ENCODE results near the gene HECTD2.
A peak's percentile ranks its signal among the peaks of the same experiment; 100 is the strongest.

Gene HECTD2

GRCh38 chr10:91520661-91521060 is 110.5 kb downstream of the HECTD2 start:
- Histone ChIP-seq H3K27me3 (ENCODE audit: insufficient read depth, poor library complexity, severe bottlenecking) (no peaks in the 10 kb centered on the region), H3K27ac (replicated peaks) (no peak overlapping the region), H3K4me3 (replicated peaks; ENCODE audit: insufficient read depth, low read length) (no peak overlapping the region)
- no peak for DNase-seq (ENCODE audit: low read depth in 1 of 2, low spot score in 1 of 2)
- no peak for TF ChIP-seq CTCF (IDR thresholded peaks at IDR 0.05; ENCODE audit: insufficient read depth, low read length)
- no peak for TF ChIP-seq REST (IDR thresholded peaks at IDR 0.05; ENCODE audit: insufficient replicate concordance, low read depth)
- no peak for TF ChIP-seq SPI1 (IDR thresholded peaks at IDR 0.05; ENCODE audit: borderline replicate concordance, low read depth)
- no peak for TF ChIP-seq GABPA (IDR thresholded peaks at IDR 0.05; ENCODE audit: low read depth)
- TF ChIP-seq POLR2AphosphoS5 (IDR thresholded peaks at IDR 0.05; ENCODE audit: low read depth): no peak

DNA sequence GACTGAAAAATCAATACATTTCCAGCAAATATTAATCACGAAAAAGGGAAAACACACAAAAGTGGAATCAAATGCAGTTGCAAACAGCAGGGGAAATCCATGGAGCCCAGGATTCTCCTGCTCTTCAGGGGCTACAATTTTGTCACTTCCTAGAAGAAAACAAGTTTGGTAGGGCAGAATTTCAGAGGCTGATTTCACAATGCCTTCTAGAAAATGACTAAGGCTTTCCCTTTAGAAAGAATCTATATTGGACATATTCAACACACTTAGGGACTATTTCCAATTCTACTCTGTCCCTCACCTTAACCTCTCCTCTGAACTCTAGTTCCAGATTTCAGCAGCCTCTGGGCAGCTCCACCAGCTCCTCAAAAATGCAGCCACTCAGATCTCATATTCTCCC is 111.3 kb downstream of the HECTD2 start:
- no peak overlapping the region for H3K27ac ChIP-seq (replicated peaks)
- no peaks in the 10 kb centered on the region for H3K27me3 ChIP-seq (ENCODE audit: insufficient read depth, poor library complexity, severe bottlenecking)
- DNase-seq (ENCODE audit: low read depth in 1 of 2, low spot score in 1 of 2): peak in 1 of 2 experiments; percentile 3
- no peak for TF ChIP-seq SPI1 (IDR thresholded peaks at IDR 0.05; ENCODE audit: borderline replicate concordance, low read depth)
- TF ChIP-seq GABPA (IDR thresholded peaks at IDR 0.05; ENCODE audit: low read depth): no peak
- TF ChIP-seq CTCF (IDR thresholded peaks at IDR 0.05; ENCODE audit: insufficient read depth, low read length): no peak
- no peak overlapping the region for H3K4me3 ChIP-seq (replicated peaks; ENCODE audit: insufficient read depth, low read length)

- H3K4me3 ChIP-seq (replicated peaks; ENCODE audit: insufficient read depth, low read length): no peak overlapping the region
- TF ChIP-seq GABPA (IDR thresholded peaks at IDR 0.05; ENCODE audit: low read depth) (no peak), SPI1 (IDR thresholded peaks at IDR 0.05; ENCODE audit: borderline replicate concordance, low read depth) (no peak), POLR2AphosphoS5 (IDR thresholded peaks at IDR 0.05; ENCODE audit: low read depth) (no peak), CTCF (IDR thresholded peaks at IDR 0.05; ENCODE audit: insufficient read depth, low read length) (no peak), REST (IDR thresholded peaks at IDR 0.05; ENCODE audit: insufficient replicate concordance, low read depth) (no peak)
- no peak for DNase-seq (ENCODE audit: low read depth in 1 of 2, low spot score in 1 of 2)
- H3K27ac ChIP-seq (replicated peaks): no peak overlapping the region
- no peaks in the 10 kb centered on the region for H3K27me3 ChIP-seq (ENCODE audit: insufficient read depth, poor library complexity, severe bottlenecking)
Observed at GRCh38 chr10:91525896-91526712, 116.0 kb downstream of the HECTD2 start.

All from HL-60 (cell line).